ENCODE data around the gene AVEN. TPM values are rescaled to one million over a fixed set of nuclear protein-coding genes. Genes with fewer than 3 reads are reported as not detected.

AVEN gene
- total RNA-seq, 1 donor from 2014 or later, result 11.5 TPM

- DNase-seq (no peak), ATAC-seq (no peak)
- no peaks in the 10 kb centered on the region for H3K27me3 ChIP-seq
- intact Hi-C loops (cut with DNase I), result no loop called here
- no peak overlapping the region for H3K4me3 ChIP-seq
- peaks cover 13% of the 10 kb centered on the region for H3K36me3 ChIP-seq
- H3K9me3 ChIP-seq, result no peaks in the 10 kb centered on the region
- TF ChIP-seq, protein P1, sequence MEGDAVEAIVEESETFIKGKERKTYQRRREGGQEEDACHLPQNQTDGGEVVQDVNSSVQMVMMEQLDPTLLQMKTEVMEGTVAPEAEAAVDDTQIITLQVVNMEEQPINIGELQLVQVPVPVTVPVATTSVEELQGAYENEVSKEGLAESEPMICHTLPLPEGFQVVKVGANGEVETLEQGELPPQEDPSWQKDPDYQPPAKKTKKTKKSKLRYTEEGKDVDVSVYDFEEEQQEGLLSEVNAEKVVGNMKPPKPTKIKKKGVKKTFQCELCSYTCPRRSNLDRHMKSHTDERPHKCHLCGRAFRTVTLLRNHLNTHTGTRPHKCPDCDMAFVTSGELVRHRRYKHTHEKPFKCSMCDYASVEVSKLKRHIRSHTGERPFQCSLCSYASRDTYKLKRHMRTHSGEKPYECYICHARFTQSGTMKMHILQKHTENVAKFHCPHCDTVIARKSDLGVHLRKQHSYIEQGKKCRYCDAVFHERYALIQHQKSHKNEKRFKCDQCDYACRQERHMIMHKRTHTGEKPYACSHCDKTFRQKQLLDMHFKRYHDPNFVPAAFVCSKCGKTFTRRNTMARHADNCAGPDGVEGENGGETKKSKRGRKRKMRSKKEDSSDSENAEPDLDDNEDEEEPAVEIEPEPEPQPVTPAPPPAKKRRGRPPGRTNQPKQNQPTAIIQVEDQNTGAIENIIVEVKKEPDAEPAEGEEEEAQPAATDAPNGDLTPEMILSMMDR (IDR thresholded peaks at IDR 0.05), result no peak
- no peaks in the 10 kb centered on the region for H3K4me1 ChIP-seq
- no peak overlapping the region for H3K27ac ChIP-seq
Observed at GRCh38 chr15:33866101-33866737, 172.8 kb downstream of the AVEN start.

- DNase-seq (no peak), ATAC-seq (no peak)
- no peaks in the 10 kb centered on the region for H3K27me3 ChIP-seq
- H3K4me1 ChIP-seq, result no peaks in the 10 kb centered on the region
- no peak overlapping the region for H3K4me3 ChIP-seq
- H3K27ac ChIP-seq, result no peak overlapping the region
- H3K9me3 ChIP-seq, result no peaks in the 10 kb centered on the region
- intact Hi-C loops (cut with DNase I), result no loop called here
- TF ChIP-seq, protein P1 (IDR thresholded peaks at IDR 0.05), result no peak
- H3K36me3 ChIP-seq, result peaks cover 13% of the 10 kb centered on the region
Observed at GRCh38 chr15:33865416-33865815, 173.6 kb downstream of the AVEN start.

- Histone ChIP-seq H3K9me3 (no peaks in the 10 kb centered on the region), H3K27ac (no peak overlapping the region), H3K27me3 (no peaks in the 10 kb centered on the region), H3K36me3 (peaks cover 13% of the 10 kb centered on the region), H3K4me3 (no peak overlapping the region), H3K4me1 (no peaks in the 10 kb centered on the region)
- intact Hi-C loops (cut with DNase I), result no loop called here
- DNase-seq, result no peak
- TF ChIP-seq, protein P1 (IDR thresholded peaks at IDR 0.05), result no peak
- no peak for ATAC-seq
Observed at GRCh38 chr15:33864360-33865075, 174.5 kb downstream of the AVEN start.

- no peaks in the 10 kb centered on the region for H3K27me3 ChIP-seq
- DNase-seq (no peak), ATAC-seq (no peak)
- no peaks in the 10 kb centered on the region for H3K9me3 ChIP-seq
- H3K4me3 ChIP-seq, result no peak overlapping the region
- TF ChIP-seq, protein P1 (IDR thresholded peaks at IDR 0.05), result no peak
- peaks cover 4% of the 10 kb centered on the region for H3K36me3 ChIP-seq
- intact Hi-C loops (cut with DNase I), result no loop called here
- H3K27ac ChIP-seq, result no peak overlapping the region
- no peaks in the 10 kb centered on the region for H3K4me1 ChIP-seq
Observed at GRCh38 chr15:33860754-33861153, 178.2 kb downstream of the AVEN start.

DNA sequence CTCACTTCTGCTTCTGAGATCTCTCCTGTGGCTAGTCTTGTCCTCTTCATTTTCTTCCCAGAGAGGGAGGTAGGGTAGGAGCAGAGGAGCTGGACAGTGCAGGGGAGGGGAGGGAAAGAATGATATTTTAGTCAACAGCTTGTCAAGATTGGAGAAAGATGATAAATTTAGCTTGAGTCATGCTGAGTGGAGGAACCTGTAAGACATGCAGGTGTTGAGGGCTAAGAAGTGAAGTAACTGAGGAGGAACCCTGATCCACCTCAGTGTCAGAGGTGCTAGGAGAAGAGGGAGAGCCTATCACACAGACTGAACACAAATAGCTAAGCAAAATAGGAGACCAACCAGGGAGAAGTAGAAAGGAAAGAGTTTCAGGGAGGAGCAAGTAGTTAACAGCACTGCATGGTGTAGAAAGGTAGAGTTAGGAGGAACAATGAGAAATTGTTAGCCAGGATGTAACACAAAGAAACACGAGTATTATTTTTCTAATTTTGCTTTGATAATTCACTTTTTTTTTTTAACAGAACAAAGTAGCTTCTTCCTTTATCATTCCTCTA is 178.9 kb downstream of the AVEN start:
- ATAC-seq (no peak), DNase-seq (no peak)
- intact Hi-C loops (cut with DNase I), result no loop called here
- Histone ChIP-seq H3K36me3 (peaks cover 4% of the 10 kb centered on the region), H3K4me3 (no peak overlapping the region), H3K4me1 (no peaks in the 10 kb centered on the region), H3K27ac (no peak overlapping the region), H3K27me3 (no peaks in the 10 kb centered on the region), H3K9me3 (no peaks in the 10 kb centered on the region)
- TF ChIP-seq, protein P1 (IDR thresholded peaks at IDR 0.05), result no peak
